Occipital lobe (tissue), 2 donors: ENCODE results near the gene ACSL3. TPM values are rescaled to one million over a fixed set of nuclear protein-coding genes. Genes with fewer than 3 reads are reported as not detected.
"Not testable (repeated sequence)": the region's sequence is repeated elsewhere in the genome, so short reads cannot be mapped to it uniquely, and the experiment has no call there.

Experiments
- DNase-seq: peaks from one replicate; lab custom pipeline; 2025; lab: John Stamatoyannopoulos, UW
- total RNA-seq: library from RNA; depleted of rRNA; stranded (reverse); fragments of >200 nt; gene quantifications from one replicate; pipeline ENCODE4 v1.2.3, GENCODE V29; 2014

ACSL3 gene
- total RNA-seq, 1 donor from 2014 or later: 255 TPM

DNA sequence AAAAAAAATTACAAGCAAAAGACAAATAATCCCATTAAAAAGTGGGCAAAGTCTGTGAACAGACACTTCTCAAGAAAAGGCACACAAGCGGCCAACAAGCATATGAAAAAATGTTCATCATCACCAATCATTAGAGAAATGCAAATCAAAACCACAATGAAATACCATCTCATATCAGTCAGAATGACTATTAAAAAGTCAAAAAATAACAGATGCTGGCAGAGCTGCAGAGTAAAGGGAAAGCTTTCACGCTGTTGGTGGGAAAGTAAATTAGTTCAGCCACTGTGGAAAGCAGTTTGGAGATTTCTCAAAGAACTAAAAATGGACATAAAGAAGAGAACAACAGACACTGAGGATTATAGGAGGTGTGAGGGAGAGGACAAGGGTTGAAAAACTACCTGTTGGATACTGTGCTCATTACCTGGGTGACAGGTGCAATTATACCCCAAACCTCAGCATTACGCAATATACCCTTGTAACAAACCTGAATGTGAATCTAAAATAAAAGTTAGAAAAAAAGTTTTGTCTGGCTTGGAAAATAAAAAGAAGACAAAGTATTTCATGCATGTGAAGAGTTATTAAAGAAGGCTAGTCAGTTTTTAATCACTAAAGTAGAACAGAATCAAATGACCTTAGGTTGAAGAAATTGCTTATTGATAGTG, 8.7 kb upstream of the ACSL3 start:
- DNase-seq: no peak

DNA sequence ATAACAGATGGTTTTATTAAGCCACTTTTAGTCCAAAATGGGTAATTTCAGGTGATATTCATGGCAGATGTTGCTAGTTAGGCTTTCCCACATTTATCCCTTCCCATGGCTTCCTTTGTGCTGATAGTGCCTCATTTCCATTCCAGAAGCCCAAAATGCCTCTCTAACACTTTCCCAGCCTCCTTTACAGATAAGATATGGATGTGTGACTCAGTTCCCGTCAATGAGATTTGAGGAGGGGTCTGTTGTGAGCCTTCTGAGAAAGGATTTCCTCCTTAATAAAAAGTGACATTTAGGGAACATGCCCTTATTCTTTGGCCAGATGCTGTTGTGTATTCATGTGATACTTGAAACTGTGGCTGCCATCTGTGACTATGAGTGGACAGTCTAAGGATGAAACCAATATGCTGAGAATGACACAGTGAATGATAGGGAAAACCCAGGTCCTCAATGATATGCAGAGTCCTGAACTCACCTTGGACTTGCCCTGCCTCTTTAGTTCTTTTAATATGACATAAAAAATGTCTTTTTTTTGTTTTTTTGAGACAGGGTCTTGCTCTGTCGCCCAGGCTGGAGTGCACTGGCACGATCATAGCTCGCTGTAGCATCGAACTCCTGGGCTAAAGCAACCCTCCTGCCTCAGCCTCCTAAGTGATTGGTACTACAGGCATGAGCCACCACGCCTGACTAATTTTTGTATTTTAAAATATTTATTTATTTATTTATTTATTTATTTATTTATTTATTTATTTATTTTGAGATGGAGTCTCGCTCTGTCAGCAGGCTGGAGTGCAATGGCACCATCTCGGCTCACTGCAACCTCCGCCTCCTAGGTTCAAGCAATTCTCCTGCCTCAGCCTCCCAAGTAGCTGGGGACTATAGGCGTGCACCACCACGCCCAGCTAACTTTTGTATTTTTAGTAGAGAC, 5.8 kb upstream of the ACSL3 start:
- no peak for DNase-seq

DNA sequence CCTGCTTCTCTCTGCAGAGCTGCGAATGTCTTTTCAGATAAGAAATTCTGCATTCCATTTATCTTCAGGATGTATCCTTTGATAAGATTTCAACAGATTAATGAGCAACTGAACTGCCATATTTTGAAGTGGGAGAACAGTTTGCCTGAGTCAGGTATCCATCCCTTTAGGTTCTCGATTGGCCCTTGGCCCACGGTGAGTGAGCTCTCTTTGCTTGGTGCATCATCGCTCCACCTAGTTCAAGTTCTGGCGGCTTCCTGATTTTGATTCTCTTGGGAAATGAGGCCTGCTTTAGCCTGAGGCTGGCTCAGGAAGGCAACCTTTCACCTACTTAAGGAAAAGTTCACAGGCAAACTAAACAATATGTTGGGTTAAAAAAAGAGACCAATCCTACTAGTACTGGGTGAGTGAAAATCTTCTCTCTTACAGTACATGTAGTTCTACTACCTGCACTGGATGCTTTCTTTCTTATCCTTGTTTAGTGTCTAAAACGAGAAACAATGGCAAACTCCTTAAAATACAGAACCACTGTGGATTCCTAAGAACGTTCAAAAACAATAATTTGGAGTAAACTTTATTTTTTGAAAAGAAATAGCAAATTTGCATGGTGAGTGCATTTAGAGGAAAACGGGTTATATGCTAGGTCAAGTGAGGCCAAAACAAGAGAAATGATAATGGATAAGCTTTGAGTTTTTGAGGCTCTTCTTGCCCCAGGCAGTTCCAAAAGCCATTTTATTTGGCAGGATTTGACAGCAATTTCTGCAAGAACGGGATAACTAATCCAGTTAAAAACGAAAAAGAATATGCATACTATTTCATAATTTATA, 837 bp upstream of the ACSL3 start:
- no peak for DNase-seq

DNA sequence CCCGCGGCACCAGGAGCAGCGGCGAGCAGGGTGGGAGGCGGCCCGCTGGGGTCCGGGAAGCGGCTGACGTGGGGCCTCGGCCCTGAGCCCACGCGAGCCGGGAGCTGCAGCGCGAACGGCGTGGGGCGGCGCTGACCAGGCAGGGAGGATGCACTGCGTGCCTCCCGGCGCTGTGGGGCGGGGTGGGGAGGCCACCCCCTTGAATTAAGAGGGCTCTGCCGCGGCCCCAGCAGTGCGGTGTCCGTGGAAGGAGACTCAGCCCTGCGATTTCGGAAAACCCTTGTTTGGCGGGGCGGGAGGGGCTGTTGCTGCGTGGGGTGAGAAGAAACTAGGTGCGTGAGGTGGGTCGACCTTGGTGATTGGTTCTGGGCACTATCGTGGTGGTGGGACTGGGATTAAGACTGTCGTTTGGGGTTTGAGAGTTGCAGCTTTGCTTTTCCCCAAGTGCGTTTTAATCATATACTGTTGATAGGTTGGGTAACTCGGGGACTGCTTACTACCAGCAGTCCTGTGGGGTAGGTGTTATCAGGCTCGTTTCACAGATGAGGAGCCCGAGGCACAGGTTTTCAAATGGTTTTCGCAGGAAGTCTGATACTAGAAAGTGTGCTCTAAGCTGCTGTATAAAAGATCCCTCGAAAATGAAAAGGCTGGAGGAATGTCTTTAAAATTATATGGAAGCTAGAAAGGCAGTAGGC, 722 bp downstream of the ACSL3 start:
- DNase-seq: peak; percentile 46

DNA sequence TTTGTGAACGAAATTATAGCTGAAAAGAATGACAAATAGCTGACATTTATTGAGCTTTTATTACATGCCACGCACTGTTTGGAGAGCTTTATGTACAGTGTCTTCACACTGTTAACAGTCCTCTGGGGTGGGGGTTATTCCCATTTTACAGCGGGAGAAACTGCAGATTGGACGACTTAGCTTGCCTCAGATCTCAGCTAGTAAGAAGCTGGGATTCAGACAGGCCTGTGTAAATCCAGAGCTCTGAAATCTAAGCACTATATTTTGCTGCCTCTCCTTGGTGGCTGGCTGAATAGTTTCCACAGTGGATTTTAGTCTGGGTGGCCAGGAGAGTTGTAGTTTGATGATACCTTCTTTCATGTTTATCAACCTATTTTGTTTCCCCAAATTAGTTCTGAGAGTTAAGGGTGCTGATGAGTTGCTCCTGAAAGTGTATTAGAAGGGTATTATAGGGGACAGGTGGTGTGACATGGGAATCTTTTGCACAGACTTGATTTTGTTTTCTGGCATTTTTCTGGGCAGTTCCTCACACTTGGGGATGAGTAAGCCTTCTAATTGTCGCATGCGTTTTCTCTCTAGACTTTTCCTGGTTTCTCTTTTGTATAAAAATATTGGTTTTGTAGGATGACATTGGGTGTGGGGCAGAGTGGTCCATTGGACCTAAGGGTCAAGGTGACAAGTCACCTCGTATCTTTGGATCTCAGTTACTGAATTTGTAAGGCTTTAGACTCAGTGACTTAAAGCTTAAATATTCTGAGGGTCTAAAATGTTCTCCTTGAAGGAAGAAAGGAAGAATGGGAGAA, 1.5 kb downstream of the ACSL3 start:
- DNase-seq: peak; percentile 12

DNA sequence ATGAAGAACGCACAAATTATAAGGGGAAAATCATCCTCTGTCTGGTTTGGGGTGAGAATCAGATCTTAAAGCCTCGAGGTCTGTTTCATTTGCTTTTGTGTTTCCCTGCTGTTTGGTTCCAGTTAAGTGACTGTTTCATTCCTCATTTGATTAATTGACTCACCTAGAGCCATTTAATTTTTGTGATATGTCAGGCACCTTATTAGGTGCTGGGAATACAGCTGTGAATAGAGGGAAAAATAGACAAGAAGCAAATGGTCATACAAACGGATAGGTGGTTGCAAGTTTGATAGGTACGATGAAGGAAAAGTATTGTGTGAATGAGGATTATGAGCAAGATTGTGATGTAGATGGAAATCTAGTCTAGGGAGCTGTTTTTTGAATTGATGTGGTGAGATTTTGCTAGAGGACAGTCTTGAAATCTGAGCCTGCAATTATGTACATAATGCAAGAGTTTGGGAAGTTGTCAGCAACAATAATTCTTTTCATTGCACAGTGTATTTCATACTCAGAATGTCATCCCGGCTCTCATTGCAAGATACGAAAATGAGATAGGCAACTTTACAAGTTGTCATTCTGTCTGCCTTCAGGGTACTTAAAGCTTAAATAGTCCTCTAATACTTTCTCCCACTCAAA, 2.2 kb downstream of the ACSL3 start:
- no peak for DNase-seq

DNA sequence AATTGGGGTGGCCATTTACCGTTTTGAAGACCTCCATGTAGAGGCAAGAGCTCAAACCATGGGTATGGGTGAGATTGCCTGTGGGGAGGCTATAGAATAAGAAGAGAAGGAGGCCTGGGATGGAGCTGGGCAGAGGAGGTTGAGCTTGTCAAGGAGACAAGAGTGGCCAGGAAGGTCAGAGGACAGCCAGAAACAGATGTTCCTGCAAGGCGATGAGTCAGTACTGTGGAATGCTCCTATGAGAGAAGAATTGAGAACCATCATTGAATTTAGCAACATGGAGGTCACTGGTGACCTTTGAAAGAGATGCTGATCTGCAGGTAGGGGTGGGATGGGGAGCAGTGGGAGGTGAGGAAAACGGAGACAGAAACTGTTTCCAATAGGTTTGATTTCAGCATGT, 3.5 kb downstream of the ACSL3 start:
- no peak for DNase-seq

DNA sequence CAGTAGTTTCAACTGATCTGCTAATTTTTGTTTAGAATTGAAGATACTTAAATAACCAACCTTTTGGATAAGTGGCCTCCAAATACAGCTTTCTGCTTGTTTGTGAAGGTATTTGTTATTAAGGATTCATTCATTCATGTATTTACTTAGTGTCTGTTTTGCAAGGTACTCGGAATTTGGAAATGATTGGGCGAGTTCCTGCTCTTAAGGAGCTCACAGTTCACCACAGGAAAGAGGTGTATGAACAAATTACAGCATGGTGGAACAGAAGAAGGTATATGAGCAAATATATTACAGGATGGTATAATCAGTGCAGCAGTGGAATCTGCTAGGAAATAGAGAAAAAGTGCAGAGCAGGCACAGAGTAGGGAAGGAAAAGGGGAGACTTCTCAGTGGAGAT, 4.5 kb downstream of the ACSL3 start:
- no peak for DNase-seq

DNA sequence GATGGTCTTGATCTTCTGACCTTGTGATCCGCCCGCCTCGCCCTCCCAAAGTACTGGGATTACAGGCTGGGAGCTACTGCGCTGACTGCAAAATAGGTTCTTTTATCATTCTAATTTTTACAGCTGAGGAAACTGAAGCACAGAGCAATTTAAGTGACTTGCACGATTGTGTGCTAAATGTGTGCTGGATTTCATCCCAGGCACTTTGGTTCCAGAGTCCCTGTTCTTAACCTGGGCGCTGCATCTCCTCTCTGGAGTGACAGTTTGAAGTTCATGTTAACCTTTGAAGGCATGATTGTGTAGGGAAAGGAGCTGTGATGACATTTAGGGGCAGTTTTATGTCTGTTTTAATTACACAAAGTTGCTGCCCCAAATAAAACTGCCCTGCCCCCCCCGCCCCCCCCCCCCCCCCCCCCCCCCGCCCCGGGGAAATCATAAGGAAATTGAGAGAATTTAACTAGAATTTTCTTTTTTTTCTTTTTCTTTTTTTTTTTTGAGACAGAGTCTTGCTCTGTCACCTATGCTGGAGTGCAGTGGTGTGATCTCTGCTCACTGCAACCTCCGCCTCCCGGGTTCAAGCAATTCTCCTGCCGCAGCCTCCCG, 5.6 kb downstream of the ACSL3 start:
- no peak for DNase-seq

DNA sequence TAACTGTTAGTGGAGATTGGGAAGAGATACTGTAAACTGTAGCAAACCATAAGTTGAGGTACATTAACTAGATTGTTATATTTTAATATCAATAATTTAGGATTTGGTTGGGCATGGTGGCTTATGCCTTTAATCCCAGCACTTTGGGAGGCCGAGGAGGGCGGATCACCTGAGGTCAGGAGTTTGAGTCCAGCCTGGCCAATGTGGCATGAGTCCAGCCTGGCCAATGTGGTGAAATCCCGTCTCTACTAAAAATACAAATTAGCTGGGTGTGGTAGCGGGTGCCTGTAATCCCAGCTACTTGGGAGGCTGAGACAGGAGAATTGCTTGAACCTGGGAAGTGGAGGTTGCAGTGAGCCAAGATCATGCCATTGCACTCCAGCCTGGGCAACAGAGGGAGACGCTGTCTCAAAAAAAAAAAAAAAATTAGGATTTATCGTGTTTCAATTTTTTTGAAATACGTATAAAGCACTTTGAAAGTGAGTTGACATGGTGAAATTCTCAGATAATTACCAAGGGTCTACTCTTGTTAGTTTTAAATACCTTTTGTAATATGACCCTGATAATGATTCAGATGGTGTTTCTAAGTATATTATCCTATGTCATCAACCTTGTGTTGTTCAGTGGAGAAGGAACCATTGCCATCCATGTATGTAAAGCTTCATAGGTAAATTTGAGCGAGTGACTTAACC, 7.9 kb downstream of the ACSL3 start:
- DNase-seq: not testable (repeated sequence)

DNA sequence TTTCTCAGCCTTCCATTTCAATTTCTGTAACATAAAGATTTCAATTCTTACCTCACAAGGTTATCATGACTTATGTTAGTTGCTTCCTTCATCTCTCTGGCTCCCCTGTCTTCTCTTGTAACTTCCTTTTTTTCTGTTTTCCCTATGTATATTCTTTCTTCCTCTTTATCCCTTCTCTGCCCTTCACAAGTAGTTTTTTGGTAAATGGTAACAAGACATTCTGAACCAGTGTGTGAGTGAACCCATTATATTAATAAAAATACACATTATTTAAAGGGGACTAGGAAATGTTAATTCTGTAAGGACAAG, 8.4 kb downstream of the ACSL3 start:
- DNase-seq: no peak

DNA sequence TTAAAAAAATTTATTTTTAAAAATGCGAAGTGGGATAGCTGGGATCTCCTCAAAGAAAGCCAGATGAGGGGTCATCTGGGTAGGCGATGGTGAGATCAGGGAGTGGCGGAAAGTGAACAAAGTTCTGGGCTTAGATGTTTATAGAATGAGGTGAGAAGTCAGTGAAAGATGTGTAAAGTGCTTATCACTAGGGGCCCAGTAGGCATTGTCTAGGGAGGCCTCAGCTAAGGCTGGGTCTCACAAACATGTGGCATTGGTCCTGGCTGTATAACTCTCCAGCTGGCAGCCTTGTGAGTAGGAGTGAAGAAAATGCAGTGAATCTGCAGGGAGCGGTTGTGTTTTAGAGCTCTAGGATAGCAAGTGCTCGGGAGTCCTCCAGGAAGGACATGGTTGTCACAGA, 10.5 kb downstream of the ACSL3 start:
- no peak for DNase-seq

DNA sequence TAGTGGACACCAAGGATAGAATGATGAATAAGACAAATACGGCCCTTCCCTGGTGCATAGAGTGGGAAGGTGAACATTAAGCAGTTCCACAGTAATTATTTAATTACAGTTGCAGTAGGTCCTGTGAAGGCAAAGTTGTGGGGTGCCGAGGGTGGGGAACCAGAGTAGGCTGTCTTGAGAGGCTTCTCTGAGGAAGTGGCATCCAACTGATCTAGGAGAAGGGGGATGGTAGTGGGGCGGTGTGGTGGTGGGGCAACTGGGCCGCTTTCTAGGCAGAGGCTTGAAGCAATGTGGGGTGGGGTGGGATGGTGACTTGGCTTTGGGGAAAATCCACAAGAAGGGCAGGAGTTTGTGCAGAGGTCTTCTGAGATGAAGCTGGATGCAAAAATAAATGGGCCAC, 11.7 kb downstream of the ACSL3 start:
- no peak for DNase-seq

DNA sequence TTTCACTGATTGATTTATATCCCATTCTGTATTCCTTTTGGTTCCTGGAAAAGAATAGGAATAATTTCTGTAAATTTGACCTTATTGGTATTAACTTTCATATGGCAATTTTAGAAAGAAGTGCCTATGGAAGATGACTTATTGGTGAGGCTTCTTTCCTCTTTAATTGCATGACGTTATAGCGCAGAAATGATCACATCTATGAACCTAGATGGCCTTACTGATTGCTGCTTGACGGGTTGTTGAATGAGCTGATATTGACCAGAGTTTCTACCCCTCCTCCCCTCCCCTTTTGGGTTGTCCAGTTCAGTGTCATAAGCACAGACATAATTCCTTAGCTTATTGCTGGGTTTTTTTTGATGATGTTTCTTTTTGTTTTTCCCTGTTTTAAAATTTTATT, 14.6 kb downstream of the ACSL3 start:
- no peak for DNase-seq

DNA sequence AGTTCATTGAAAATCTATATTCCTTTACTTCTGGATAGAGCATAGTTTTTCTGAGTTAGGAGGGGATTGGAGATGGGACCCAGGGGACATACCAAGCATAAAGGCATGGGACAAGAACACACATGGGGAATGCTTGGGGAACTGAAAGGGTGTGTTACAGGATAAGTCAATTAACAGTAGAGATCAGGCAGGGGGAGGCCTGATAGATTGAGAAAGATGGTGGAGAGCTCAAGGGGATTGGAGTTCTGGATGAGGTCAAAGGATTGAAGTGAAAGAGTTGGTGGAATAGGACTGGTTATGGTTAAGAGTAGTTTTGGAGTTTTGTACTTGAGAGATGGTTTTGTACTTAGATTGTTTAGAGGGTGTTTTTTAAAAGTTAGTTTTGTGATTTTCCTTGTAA, 16.1 kb downstream of the ACSL3 start:
- DNase-seq: no peak

DNA sequence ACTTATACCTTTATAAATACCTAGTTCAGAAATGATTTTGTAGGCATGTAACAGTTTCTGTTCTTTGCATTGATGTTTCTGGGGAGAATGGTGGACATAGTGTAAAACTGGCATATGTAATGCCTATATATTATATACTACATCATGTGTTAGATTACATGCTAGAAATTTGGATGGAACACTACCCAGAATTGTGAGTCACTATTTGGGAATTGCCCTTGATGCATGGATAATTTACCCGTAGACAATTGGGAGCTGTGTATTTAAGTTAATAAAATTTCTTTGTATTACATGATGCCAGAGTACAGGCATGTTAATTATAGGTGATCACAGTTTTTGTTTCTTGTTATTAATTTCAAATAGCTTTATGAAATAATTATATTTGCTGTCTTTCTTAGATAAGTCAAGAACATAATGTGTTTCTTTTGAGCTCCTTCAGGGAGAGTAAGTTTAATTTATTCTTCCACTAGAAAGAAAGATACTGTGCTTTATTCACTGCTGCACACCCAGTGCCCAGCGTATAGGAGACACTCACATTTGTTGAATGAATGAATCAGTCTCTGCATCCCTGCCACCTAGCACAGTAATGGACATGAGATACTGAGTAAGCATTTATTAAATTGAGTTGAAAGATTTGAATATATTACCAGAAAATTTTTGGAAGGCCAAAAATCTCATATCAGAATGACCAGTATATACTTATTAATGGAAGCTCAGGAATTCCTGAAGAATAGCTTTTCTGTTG, 16.9 kb downstream of the ACSL3 start:
- no peak for DNase-seq

DNA sequence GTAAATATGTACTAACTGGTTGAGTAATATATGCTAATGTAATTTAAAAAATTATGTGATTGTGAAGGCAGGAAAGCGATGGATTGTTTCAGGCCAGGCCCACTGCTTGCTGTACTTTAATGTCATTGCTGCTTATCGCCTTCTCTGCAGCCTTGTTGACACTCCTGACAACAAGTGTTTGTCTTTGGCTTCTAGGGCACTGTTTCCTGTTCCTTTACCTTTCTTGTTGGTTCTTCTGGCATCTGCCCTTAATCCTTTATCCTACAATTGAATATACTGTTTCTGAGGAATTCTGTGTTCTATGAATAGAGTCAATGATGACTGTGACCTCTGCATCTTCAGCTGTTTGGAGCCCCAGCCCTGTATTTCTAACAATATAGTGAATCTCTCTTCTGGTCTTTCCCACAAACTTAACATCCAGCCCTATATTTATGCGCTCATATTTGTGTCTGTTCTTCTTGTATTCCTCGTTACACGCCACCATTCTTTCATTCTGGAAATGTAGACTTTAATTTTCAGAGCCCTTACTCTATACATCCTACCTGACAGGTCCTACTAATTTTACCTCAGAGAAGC, 17.6 kb downstream of the ACSL3 start:
- no peak for DNase-seq
